HCT116 (cell line): ENCODE measurements around the gene COPE. TPM values are rescaled to one million over a fixed set of nuclear protein-coding genes. Genes with fewer than 3 reads are reported as not detected.

Source experiments
- ATAC-seq: fragments of 200-7000 bp; cut with Tn5 transposase; 2 replicates; pipeline ENCODE4 v1.9.1; 2020; ENCODE audit warnings: mild to moderate bottlenecking, moderate library complexity
- BruUV-seq: library from RNA; stranded (reverse); fragments of 400-500 nt; replicated peaks from 2 replicates; lab custom pipeline; 2021; lab: Mats Ljungman, UMichigan
- CTCF ChIA-PET: fragments of 300-600 bp; sonication (Branson Sonifier 250); formaldehyde crosslinking; loops from one replicate; lab custom pipeline; 2021; ENCODE audit warnings: antibody characterized with exemption; lab: Charles Lee
- POLR2A ChIA-PET: fragments of 300-600, 350-600 bp; sonication (Branson Sonifier 250); formaldehyde crosslinking; loops from one replicate; lab custom pipeline; 2021; ENCODE audit warnings: antibody characterized with exemption; lab: Charles Lee
- RAD21 ChIA-PET, 2 experiments: fragments of 300-600 bp; sonication (Branson Sonifier 250); formaldehyde crosslinking; loops; one replicate each; lab custom pipeline; 2023; ENCODE audit warnings: low total read pairs in 2 of 2; ENCODE audit not compliant: uncharacterized antibody in 2 of 2, unreplicated experiment in 2 of 2, low non-redundant PET in 1 of 2; lab: Charles Lee
- DNase-seq: peaks from one replicate; pipeline ENCODE4 v3.0.0-alpha.2; 2010; ENCODE audit warnings: low read depth, low spot score
- H2AFZ ChIP-seq: fragments of 200-600 bp; shearing (Covaris generic), sonication (generic); 2 replicates; pipeline ENCODE4 v1.6.1; 2017; ENCODE audit warnings: low read depth, mixed run types, mixed read lengths, antibody characterized with exemption, low read length; ENCODE audit not compliant: poor library complexity, severe bottlenecking
- H3K27ac ChIP-seq: 2 replicates; pipeline ENCODE4 v1.5.1; 2012; ENCODE audit warnings: low read depth, low read length
- H3K27me3 ChIP-seq: fragments of 200-600 bp; sonication (generic); 2 replicates; pipeline ENCODE4 v1.6.1; 2016; ENCODE audit warnings: mixed run types, low read length, mixed read lengths; ENCODE audit not compliant: insufficient read depth
- H3K36me3 ChIP-seq, 2 experiments: fragments of 200-500 bp in 1 of 2; fragments of 200-600 bp in 1 of 2; sonication (Bioruptor generic) in 1 of 2; sonication (generic) in 1 of 2; 2 replicates each; pipeline versions ENCODE4 v1.5.1 to v1.6.1; 2014 to 2016; ENCODE audit warnings: low read length in 2 of 2, inconsistent platforms in 1 of 2, mixed read lengths in 1 of 2, mixed run types in 1 of 2; ENCODE audit not compliant: insufficient read depth in 2 of 2, control insufficient read depth in 1 of 2
- H3K4me1 ChIP-seq, 2 experiments: fragments of 200-600 bp in 1 of 2; sonication (generic) in 1 of 2; 2 replicates each; pipeline versions ENCODE4 v1.5.1 to v1.6.1; 2012 to 2017; ENCODE audit warnings: low read length in 2 of 2, inconsistent platforms in 1 of 2, mild to moderate bottlenecking in 1 of 2, mixed read lengths in 1 of 2, mixed run types in 1 of 2, moderate library complexity in 1 of 2; ENCODE audit not compliant: insufficient read depth in 2 of 2, control insufficient read depth in 1 of 2
- H3K4me2 ChIP-seq: fragments of 200-600 bp; sonication (generic); 2 replicates; pipeline ENCODE4 v1.6.1; 2017; ENCODE audit warnings: mixed run types, low read length, mixed read lengths
- H3K4me3 ChIP-seq, 2 experiments: fragments of 200-600 bp in 1 of 2; sonication (generic) in 1 of 2; replicated peaks in 1 of 2; 2 replicates each; pipeline ENCODE4 v1.5.1; 2011 to 2016; ENCODE audit warnings: low read length in 2 of 2, control low read depth in 1 of 2, low read depth in 1 of 2, mild to moderate bottlenecking in 1 of 2, mixed read lengths in 1 of 2, mixed run types in 1 of 2
- H3K79me2 ChIP-seq: fragments of 200-600 bp; sonication (generic); 2 replicates; pipeline ENCODE4 v1.6.1; 2017; ENCODE audit warnings: mild to moderate bottlenecking, mixed run types, low read length, moderate library complexity, mixed read lengths; ENCODE audit not compliant: insufficient read depth
- H3K9ac ChIP-seq: fragments of 200-600 bp; sonication (generic); 2 replicates; pipeline ENCODE4 v1.6.1; 2016; ENCODE audit warnings: low read length, mixed read lengths
- H3K9me2 ChIP-seq: fragments of 200-600 bp; sonication (generic), shearing (Covaris generic); 2 replicates; pipeline ENCODE4 v1.6.1; 2017; ENCODE audit warnings: mixed run types, mild to moderate bottlenecking, moderate library complexity; ENCODE audit not compliant: insufficient read depth
- H3K9me3 ChIP-seq, 2 experiments: fragments of 200-500 bp in 1 of 2; fragments of 200-600 bp in 1 of 2; sonication (Bioruptor generic) in 1 of 2; sonication (generic) in 1 of 2; 2 replicates each; pipeline ENCODE4 v1.6.1; 2014 to 2017; ENCODE audit warnings: low read length in 2 of 2, mixed read lengths in 2 of 2, inconsistent platforms in 1 of 2, low read depth in 1 of 2, mild to moderate bottlenecking in 1 of 2, mixed run types in 1 of 2, moderate library complexity in 1 of 2; ENCODE audit not compliant: control insufficient read depth in 1 of 2, insufficient read depth in 1 of 2
- H4K20me1 ChIP-seq: fragments of 200-600 bp; sonication (generic), shearing (Covaris generic); 2 replicates; pipeline ENCODE4 v1.6.1; 2017; ENCODE audit warnings: mixed run types, mild to moderate bottlenecking, moderate library complexity; ENCODE audit not compliant: insufficient read depth
- ATF3 ChIP-seq: IDR thresholded peaks from 2 replicates; pipeline ENCODE4 v1.6.1; 2012
- CBX3 ChIP-seq: IDR thresholded peaks from 2 replicates; pipeline ENCODE4 v1.6.1; 2012; ENCODE audit warnings: low read depth
- CTCF ChIP-seq, 3 experiments: fragments of 200-600 bp in 1 of 3; sonication (generic) in 1 of 3; IDR thresholded peaks in 2 of 3; conservative IDR thresholded peaks in 1 of 3; 2 replicates each; pipeline ENCODE4 v1.5.1; 2012 to 2017; ENCODE audit warnings: low read depth in 2 of 3, low read length in 2 of 3, antibody characterized with exemption in 1 of 3, borderline replicate concordance in 1 of 3, control low read depth in 1 of 3, mild to moderate bottlenecking in 1 of 3, mixed read lengths in 1 of 3, mixed run types in 1 of 3, moderate library complexity in 1 of 3; ENCODE audit not compliant: insufficient read depth in 1 of 3
- EZH2phosphoT487 ChIP-seq: fragments of 200-600 bp; IDR thresholded peaks from 2 replicates; pipeline ENCODE4 v1.6.1; 2018; ENCODE audit warnings: antibody characterized with exemption, borderline replicate concordance
- SP1 ChIP-seq: IDR thresholded peaks from 2 replicates; pipeline ENCODE4 v1.6.1; 2012; ENCODE audit warnings: low read depth
- SRF ChIP-seq: IDR thresholded peaks from 2 replicates; pipeline ENCODE4 v1.6.1; 2012; ENCODE audit warnings: low read depth
- TCF7L2 ChIP-seq: IDR thresholded peaks from 2 replicates; pipeline ENCODE4 v1.7.0; 2011; ENCODE audit warnings: borderline replicate concordance, inconsistent platforms; ENCODE audit not compliant: insufficient read depth, insufficient read length; ENCODE audit errors: extremely low read depth
- ZBTB33 ChIP-seq: IDR thresholded peaks from 2 replicates; pipeline ENCODE4 v1.6.1; 2011; ENCODE audit warnings: mild to moderate bottlenecking, low read length, moderate library complexity; ENCODE audit not compliant: insufficient replicate concordance; ENCODE audit errors: extremely low read depth
- ZFX ChIP-seq: fragments of 450-650 bp; IDR thresholded peaks from 2 replicates; pipeline ENCODE4 v1.6.1; 2017
- ZNF274 ChIP-seq: fragments of 200-500 bp; sonication (Bioruptor generic); IDR thresholded peaks from 2 replicates; pipeline ENCODE4 v1.6.1; 2014; ENCODE audit warnings: mild to moderate bottlenecking, low read depth, low read length, inconsistent platforms
- intact Hi-C: fragments of 100-400 bp; cut with micrococcal nuclease; formaldehyde crosslinking; loops from 2 replicates; pipeline ENCODE4 v1.10.0; 2022
- total RNA-seq: library from RNA; stranded (reverse); gene quantifications from one replicate; pipeline ENCODE4 v1.2.1, GENCODE V29; 2021; ENCODE audit not compliant: unreplicated experiment

The COPE gene
- total RNA-seq, 1 experiment from 2014 or later, result 263 TPM

GRCh38 chr19:18852648-18853047, 66.5 kb downstream of the COPE start:
- ATAC-seq (no peak), DNase-seq (no peak)
- Histone ChIP-seq H4K20me1 (peaks cover 9% of the 10 kb centered on the region; the same call in 1 of the 2 replicates), H3K36me3 (peaks cover 58 to 86% of the 10 kb centered on the region in 2 experiments), H3K4me3 (no peak overlapping the region), H3K4me1 (no peaks in the 10 kb centered on the region), H3K27me3 (no peaks in the 10 kb centered on the region), H3K27ac (no peak overlapping the region), H3K9ac (no peak overlapping the region), H3K4me2 (no peak overlapping the region), H3K9me3 (no peaks in the 10 kb centered on the region), H3K79me2 (peaks cover 69% of the 10 kb centered on the region), H3K9me2 (no peaks in the 10 kb centered on the region), H2AFZ (no peak overlapping the region)
- RAD21 ChIA-PET, result no interaction called here
- TF ChIP-seq SRF, result no peak
- TF ChIP-seq SP1, result no peak
- no peak for TF ChIP-seq CTCF (IDR thresholded peaks at IDR 0.05 in 2 of 3, conservative IDR thresholded peaks at IDR 0.05 in 1 of 3; ENCODE audit: borderline replicate concordance in 1 of 3, insufficient read depth in 1 of 3, low read depth in 2 of 3, low read length in 2 of 3)
- no peak for TF ChIP-seq EZH2phosphoT487
- no peak for TF ChIP-seq ATF3
- TF ChIP-seq ZBTB33, result no peak
- TF ChIP-seq TCF7L2, result no peak
- no peak for TF ChIP-seq CBX3
- no peak for TF ChIP-seq ZNF274
- no peak for TF ChIP-seq ZFX
- POLR2A ChIA-PET, result no interaction called here
- intact Hi-C loops, result no loop called here
- CTCF ChIA-PET, result no interaction called here
- no TSS peak for BruUV-seq
